22Rv1 (cell line): ENCODE results near the gene ANTXRL.
A peak's percentile ranks its signal among the peaks of the same experiment; 100 is the strongest.

Experiments used
- H3K27ac ChIP-seq: fragments of 450-650 bp; 2 replicates; pipeline ENCODE4 v1.5.1; 2017
- CTCF ChIP-seq: fragments of 450-650 bp; IDR thresholded peaks from 2 replicates; pipeline ENCODE4 v1.5.1; 2017; ENCODE audit warnings: mild to moderate bottlenecking
- ZFX ChIP-seq: fragments of 450-650 bp; IDR thresholded peaks from 2 replicates; pipeline ENCODE4 v1.6.1; 2017; ENCODE audit warnings: antibody characterized with exemption, borderline replicate concordance

Gene ANTXRL

GRCh38 chr10:46289209-46289810, 2.5 kb downstream of the ANTXRL start:
- no peak overlapping the region for H3K27ac ChIP-seq
- no peak for TF ChIP-seq CTCF
- no peak for TF ChIP-seq ZFX

DNA sequence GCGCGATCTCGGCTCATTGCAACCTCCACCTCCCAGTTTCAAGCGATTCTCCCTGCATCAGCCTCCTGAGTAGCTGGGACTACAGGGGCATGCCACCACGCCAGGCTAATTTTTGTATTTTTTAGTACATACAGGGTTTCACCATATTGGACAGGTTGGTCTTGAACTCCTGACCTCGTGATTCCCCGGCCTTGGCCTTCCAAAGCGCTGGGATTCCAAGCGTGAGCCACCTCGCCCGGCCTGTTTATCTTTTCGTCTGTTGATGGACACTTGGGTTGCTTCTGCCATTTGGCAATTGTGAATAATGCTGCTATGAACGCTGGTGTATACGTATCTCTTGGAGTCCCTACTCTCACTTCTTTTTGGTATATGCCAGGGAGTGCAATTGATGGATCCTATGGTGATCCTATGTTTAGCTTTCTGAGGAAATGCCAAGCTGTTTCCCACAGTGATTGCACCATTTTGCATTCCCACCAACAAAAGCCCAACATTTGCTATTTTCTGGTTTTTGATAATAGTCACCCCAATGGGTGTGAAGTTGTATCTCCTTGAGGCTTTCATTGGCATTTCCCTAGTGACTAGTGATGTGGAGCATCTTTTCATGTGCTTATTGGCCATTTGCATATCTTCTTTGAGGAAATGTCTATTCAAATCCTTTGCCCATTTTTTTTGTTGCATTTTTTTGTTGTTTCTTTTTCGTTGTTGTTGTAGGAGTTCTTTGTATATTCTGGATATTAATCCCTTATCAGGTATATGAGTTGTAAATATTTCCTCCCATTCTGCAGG, 3.5 kb downstream of the ANTXRL start:
- no peak for TF ChIP-seq CTCF
- TF ChIP-seq ZFX = no peak
- no peak overlapping the region for H3K27ac ChIP-seq

- H3K27ac ChIP-seq = no peak overlapping the region
- TF ChIP-seq CTCF (no peak), ZFX (no peak)
Observed at GRCh38 chr10:46291817-46292572, 5.2 kb downstream of the ANTXRL start.

- no peak overlapping the region for H3K27ac ChIP-seq
- TF ChIP-seq ZFX = no peak
- TF ChIP-seq CTCF = no peak
Observed at GRCh38 chr10:46292573-46293023, 5.8 kb downstream of the ANTXRL start.

DNA sequence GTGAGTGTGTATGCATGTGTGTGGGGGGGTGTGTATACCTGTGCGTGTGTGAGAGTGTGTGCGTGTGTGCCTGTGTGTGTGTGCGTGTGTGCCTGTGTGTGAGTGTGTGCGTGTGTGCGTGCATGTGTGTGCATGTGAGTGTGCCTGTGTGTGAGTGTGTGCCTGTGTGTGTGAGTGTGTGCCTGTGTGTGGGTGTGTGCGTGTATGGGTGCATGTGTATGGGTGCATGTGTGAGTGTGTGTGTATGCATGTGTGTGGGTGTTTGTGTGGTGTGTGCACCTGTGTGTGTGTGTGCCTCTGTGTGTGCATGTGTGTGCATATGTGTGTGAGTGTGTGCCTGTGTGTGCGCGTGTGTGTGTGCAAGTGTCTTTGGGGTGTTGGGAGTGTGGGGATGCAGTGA, 6.4 kb downstream of the ANTXRL start:
- TF ChIP-seq ZFX (no peak), CTCF (no peak)
- H3K27ac ChIP-seq = no peak overlapping the region

DNA sequence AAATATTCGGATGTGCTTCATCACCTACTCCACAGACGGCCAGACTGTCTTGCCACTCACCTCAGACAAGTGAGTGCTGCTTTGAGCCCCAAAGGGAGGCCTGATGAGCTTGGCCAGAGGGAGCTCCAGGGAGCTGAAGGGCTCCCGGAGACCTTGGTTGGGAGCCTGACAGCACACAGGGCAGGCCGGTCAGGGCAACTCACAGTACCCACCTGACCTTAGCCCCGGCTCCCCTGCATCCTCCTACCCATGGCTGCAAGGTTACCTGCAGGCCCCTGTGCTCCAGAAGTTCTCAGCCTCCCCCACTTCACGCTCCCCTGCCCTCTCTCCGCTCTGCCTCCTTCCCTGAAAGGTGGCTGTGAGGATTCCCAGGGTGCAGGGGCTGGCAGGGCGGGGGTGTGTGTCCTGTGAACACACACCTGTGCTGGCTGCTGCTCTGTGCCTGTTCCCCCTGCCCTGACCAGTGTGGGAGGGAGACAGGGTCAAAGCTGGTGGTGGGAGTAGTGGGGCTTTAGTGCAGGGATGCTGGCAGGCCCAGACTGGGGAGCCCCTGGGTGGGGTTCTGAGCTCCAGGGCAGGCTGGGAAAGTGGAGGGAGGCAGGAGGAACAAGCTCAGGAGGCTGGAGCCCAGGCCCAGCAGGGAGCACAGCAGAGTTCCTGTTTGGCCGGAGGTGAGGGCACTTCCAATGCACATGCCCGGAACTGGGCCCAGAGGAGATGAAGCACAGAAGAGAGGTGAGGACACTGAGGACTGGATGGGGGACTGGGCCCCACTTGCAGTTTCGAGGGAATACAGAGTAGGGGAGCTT, 7.2 kb downstream of the ANTXRL start:
- TF ChIP-seq ZFX (no peak), CTCF (0 out of 2 replicates have a peak, but pooled peaks have one; percentile 11)
- H3K27ac ChIP-seq = no peak overlapping the region
